Lower lobe of right lung (tissue), 2 donors: Measurements from ENCODE around the gene CHD9. TPM values are rescaled to one million over a fixed set of nuclear protein-coding genes. Genes with fewer than 3 reads are reported as not detected.

Experiments used
- ATAC-seq, 2 donors: fragments of 200-7000 bp; cut with Tn5 transposase; one replicate each; pipeline ENCODE4 v1.9.1; 2020 to 2022; ENCODE audit warnings: mild to moderate bottlenecking in 2 of 2, moderate library complexity in 2 of 2
- DNase-seq: peaks from one replicate; pipeline ENCODE4 v3.0.0-alpha.2; 2020
- H3K27ac ChIP-seq: fragments of 200-600 bp; one replicate; pipeline ENCODE4 v1.8.0; 2022
- H3K27me3 ChIP-seq: fragments of 200-600 bp; one replicate; pipeline ENCODE4 v1.8.0; 2022; ENCODE audit warnings: low read depth
- H3K36me3 ChIP-seq: fragments of 200-600 bp; one replicate; pipeline ENCODE4 v1.8.0; 2022; ENCODE audit warnings: mild to moderate bottlenecking
- H3K4me1 ChIP-seq: fragments of 200-600 bp; one replicate; pipeline ENCODE4 v1.8.0; 2022
- H3K4me3 ChIP-seq: fragments of 200-600 bp; one replicate; pipeline ENCODE4 v1.8.0; 2022; ENCODE audit warnings: mild to moderate bottlenecking
- H3K9me3 ChIP-seq: fragments of 200-600 bp; one replicate; pipeline ENCODE4 v1.8.0; 2022
- intact Hi-C: fragments of 100-400 bp; cut with DNase I; formaldehyde crosslinking; loops from one replicate; pipeline ENCODE4 v1.11.0; 2022
- total RNA-seq: library from RNA; stranded (reverse); fragmentation: NEBNext Ultra II Directional; extraction: Animal tissue kit (Norgen Biotek cat#: 25700); gene quantifications from one replicate; pipeline ENCODE4 v1.2.1, GENCODE V29; 2021
- TF ChIP-seq, protein P1 (sequence below): fragments of 200-600 bp; IDR thresholded peaks from one replicate; pipeline ENCODE4 v1.8.0; 2022; ENCODE audit warnings: antibody characterized with exemption, mild to moderate bottlenecking
- donor health status: DM: no; HTN: yes; CAD: no; lungs with severe emphysema.

The CHD9 gene
- total RNA-seq, 1 donor from 2014 or later, result 73.1 TPM

- peaks cover 74% of the 10 kb centered on the region for H3K4me1 ChIP-seq
- peak; percentile 96 to 97 for ATAC-seq
Measured at GRCh38 chr16:53099318-53100130, 44.7 kb downstream of the CHD9 start.

DNA sequence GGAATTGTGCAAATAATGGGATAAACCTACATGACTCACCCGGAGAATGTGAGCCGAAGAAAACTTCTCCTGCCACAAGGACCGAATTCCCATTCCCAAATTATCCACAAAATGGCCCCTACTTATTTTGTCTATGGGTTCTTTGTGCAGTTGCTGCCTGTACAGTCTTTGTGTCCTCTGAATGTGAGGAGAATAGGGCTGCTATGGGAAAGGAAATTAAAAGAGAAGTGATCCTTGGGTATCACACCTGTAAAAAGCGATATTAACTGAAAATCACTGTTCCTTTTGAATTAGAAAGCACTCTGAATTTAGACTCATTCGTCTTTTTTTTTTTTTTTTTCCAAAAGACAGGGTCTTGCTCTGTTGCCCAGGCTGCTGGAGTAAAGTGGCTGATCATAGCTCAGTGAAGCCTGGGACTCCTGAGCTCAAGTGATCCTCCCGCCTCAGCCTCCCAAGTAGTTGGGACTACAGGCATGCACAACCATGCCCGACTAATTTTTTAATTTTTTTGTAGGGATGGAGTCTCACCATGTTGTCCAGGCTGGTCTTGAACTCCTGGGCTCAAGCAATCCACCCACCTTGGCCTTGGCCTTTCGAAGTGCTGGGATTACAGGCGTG lies 45.4 kb downstream of the CHD9 start:
- TF ChIP-seq, protein P1, sequence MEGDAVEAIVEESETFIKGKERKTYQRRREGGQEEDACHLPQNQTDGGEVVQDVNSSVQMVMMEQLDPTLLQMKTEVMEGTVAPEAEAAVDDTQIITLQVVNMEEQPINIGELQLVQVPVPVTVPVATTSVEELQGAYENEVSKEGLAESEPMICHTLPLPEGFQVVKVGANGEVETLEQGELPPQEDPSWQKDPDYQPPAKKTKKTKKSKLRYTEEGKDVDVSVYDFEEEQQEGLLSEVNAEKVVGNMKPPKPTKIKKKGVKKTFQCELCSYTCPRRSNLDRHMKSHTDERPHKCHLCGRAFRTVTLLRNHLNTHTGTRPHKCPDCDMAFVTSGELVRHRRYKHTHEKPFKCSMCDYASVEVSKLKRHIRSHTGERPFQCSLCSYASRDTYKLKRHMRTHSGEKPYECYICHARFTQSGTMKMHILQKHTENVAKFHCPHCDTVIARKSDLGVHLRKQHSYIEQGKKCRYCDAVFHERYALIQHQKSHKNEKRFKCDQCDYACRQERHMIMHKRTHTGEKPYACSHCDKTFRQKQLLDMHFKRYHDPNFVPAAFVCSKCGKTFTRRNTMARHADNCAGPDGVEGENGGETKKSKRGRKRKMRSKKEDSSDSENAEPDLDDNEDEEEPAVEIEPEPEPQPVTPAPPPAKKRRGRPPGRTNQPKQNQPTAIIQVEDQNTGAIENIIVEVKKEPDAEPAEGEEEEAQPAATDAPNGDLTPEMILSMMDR, result no peak
- intact Hi-C loops, result no loop called here
- Histone ChIP-seq H3K36me3 (no peaks in the 10 kb centered on the region), H3K4me1 (peaks cover 69% of the 10 kb centered on the region), H3K27ac (peak overlapping the region; percentile 91), H3K27me3 (no peaks in the 10 kb centered on the region), H3K4me3 (peak overlapping the region; percentile 50), H3K9me3 (no peaks in the 10 kb centered on the region)
- ATAC-seq (no peak), DNase-seq (no peak)

More at GRCh38 chr16:53099318-53100130, 44.7 kb downstream of the CHD9 start:
- no peaks in the 10 kb centered on the region for H3K36me3 ChIP-seq
- peak; percentile 96 for DNase-seq
- peak overlapping the region; percentile 50 for H3K4me3 ChIP-seq
- intact Hi-C loops, result no loop called here
- no peaks in the 10 kb centered on the region for H3K9me3 ChIP-seq
- no peaks in the 10 kb centered on the region for H3K27me3 ChIP-seq
- H3K27ac ChIP-seq, result peak overlapping the region; percentile 91
- TF ChIP-seq, protein P1, result no peak

DNA sequence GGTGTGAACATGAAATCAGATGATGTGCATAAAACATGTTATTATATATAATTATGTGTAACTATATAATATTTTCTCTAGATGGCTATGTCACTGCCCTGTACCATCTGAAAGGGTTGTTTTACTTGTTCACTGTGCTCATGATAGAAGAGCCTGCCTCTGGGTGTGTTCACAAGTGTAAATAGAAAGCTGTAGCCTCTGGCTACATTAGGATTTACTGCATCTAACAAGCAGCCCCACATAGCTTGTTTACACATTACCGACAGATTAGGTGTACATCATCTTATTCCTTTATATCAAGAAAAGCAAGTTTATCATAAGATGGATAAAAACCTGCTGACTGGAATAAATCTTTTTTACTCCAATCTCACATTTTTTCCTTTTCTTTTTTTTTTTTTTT lies 46.1 kb downstream of the CHD9 start:
- Histone ChIP-seq H3K36me3 (no peaks in the 10 kb centered on the region), H3K27ac (no peak overlapping the region), H3K27me3 (no peaks in the 10 kb centered on the region), H3K4me3 (no peak overlapping the region), H3K4me1 (peaks cover 69% of the 10 kb centered on the region), H3K9me3 (no peaks in the 10 kb centered on the region)
- TF ChIP-seq, protein P1, result no peak
- DNase-seq (no peak), ATAC-seq (no peak)
- intact Hi-C loops, result no loop called here

GRCh38 chr16:53103811-53104210 lies 49.0 kb downstream of the CHD9 start:
- ATAC-seq (no peak), DNase-seq (no peak)
- no peaks in the 10 kb centered on the region for H3K9me3 ChIP-seq
- no peak overlapping the region for H3K4me3 ChIP-seq
- no peaks in the 10 kb centered on the region for H3K36me3 ChIP-seq
- no peak overlapping the region for H3K27ac ChIP-seq
- H3K27me3 ChIP-seq, result no peaks in the 10 kb centered on the region
- intact Hi-C loops, result no loop called here
- H3K4me1 ChIP-seq, result peaks cover 48% of the 10 kb centered on the region
- TF ChIP-seq, protein P1, result no peak

DNA sequence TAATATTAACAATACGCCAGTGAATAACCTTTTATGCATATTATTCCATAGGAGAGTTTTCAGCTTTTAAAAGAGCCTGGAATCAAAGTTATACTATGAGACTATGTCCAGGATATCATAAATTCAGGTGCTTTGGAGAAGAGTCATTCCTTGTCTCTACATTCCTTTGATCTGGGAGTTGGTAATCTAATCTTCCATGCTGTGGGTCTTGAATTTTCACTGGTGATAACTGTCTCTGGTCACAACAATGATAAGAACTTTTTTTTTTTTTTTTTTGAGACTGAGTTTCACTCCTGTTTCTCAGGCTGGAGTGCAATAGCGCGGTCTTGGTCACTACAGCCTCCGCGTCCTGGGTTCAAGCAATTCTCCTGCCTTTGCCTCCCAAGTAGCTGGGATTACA lies 50.8 kb downstream of the CHD9 start:
- no peak for DNase-seq
- no peak for ATAC-seq
- Histone ChIP-seq H3K27ac (no peak overlapping the region), H3K4me1 (peaks cover 33% of the 10 kb centered on the region), H3K9me3 (no peaks in the 10 kb centered on the region), H3K27me3 (no peaks in the 10 kb centered on the region), H3K4me3 (no peak overlapping the region), H3K36me3 (no peaks in the 10 kb centered on the region)
- intact Hi-C loops, result no loop called here
- TF ChIP-seq, protein P1, result no peak
